GM21447 (cell line): ENCODE results near the gene PNMA6E.

Experiments
- ATAC-seq: cut with Tn5 transposase; IDR thresholded peaks from one replicate; pipeline ENCODE4 v1.9.1; 2021; ENCODE audit not compliant: unreplicated experiment

The PNMA6E gene

GRCh38 chrX:153438532-153438931, 37.4 kb upstream of the PNMA6E start:
- ATAC-seq = no peak

GRCh38 chrX:153435845-153436244, 34.7 kb upstream of the PNMA6E start:
- ATAC-seq = no peak

- no peak for ATAC-seq
These were observed 33.7 kb upstream of the PNMA6E start for GRCh38 chrX:153434801-153435200.

GRCh38 chrX:153433781-153434285, 32.7 kb upstream of the PNMA6E start:
- no peak for ATAC-seq

- ATAC-seq = no peak
These were observed 32.1 kb upstream of the PNMA6E start for GRCh38 chrX:153433161-153433680.

GRCh38 chrX:153430796-153431195, 29.6 kb upstream of the PNMA6E start:
- no peak for ATAC-seq

GRCh38 chrX:153426204-153426603, 25.1 kb upstream of the PNMA6E start:
- no peak for ATAC-seq

GRCh38 chrX:153423652-153424051, 22.5 kb upstream of the PNMA6E start:
- no peak for ATAC-seq

- no peak for ATAC-seq
These were observed 20.7 kb upstream of the PNMA6E start for GRCh38 chrX:153421856-153422255.

- ATAC-seq = no peak
These were observed 19.9 kb upstream of the PNMA6E start for GRCh38 chrX:153420851-153421599.

GRCh38 chrX:153417637-153418036, 16.5 kb upstream of the PNMA6E start:
- ATAC-seq = no peak

GRCh38 chrX:153416781-153417450, 15.8 kb upstream of the PNMA6E start:
- no peak for ATAC-seq

GRCh38 chrX:153414856-153415510, 13.8 kb upstream of the PNMA6E start:
- ATAC-seq = no peak

- no peak for ATAC-seq
These were observed 12.6 kb upstream of the PNMA6E start for GRCh38 chrX:153413731-153414130.

- ATAC-seq = no peak
These were observed 11.9 kb upstream of the PNMA6E start for GRCh38 chrX:153412746-153413720.

- no peak for ATAC-seq
These were observed 10.9 kb upstream of the PNMA6E start for GRCh38 chrX:153411988-153412574.

GRCh38 chrX:153411255-153411987, 10.3 kb upstream of the PNMA6E start, which contains the start of gene ZFP92:
ZFP92 (plus strand) TSS chrX:153411472; CDS start chrX:153418323, 6,851 bp downstream.
- ATAC-seq = peak; percentile 67

GRCh38 chrX:153410888-153411254, 9.7 kb upstream of the PNMA6E start:
- ATAC-seq = no peak

GRCh38 chrX:153410373-153410772, 9.2 kb upstream of the PNMA6E start:
- no peak for ATAC-seq
